ENCODE results near the gene TOMM6.

The TOMM6 gene

GRCh38 chr6:41824571-41825569, 37.4 kb downstream of the TOMM6 start:
- no peak for DNase-seq

- DNase-seq = no peak
Observed at GRCh38 chr6:41826343-41827022, 39.0 kb downstream of the TOMM6 start.

DNA sequence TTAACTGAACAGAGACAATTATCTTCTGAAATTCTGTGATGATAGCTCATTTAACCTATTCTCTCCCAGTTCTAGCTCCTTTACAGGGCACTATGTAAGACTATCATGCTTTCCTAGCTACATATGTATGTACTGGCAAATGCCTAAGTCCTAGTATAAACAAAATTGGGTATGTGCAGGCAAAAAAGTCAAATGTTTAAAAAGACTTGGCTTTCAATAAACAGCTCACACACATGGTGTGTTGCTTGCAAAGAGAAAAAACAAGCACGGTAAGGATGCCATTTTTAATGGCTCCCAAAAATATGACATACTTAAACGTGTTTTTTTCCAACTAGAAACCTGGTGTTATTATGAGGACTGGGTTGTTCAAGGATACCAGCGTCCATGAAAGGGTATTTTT, 44.8 kb downstream of the TOMM6 start:
- no peak for DNase-seq

DNA sequence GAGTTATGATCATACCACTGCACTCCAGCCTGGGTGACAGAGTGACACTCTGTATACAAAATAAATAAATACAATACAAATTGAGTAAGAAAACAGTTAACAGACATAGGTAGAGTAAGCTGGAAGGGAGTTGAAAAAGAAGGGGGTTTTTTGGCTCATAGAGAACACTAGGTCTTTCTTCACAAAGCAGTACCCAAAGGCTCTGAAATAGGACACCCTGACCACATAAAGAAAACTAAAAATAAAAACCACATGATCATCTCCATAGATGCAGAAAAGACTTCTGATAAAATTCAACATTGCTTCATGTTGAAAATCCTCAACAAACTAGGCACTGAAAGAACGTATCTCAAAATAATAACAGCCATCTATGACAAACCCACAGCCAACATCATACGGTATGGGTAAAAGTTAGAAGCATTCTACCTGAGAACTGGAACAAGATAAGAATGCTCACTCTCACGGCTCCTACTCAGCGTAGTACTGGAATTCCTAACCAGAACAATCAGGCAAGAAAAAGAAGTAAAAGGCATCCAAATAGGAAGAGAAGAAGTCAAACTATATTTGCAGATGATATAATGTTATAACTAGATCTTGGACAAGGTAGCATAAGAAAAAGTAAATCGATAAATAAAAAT, 48.6 kb downstream of the TOMM6 start:
- DNase-seq = no peak

GRCh38 chr6:41836660-41837052, 49.2 kb downstream of the TOMM6 start:
- no peak for DNase-seq
